BJ (cell line): ENCODE results near the gene TSPAN18. TPM values are rescaled to one million over a fixed set of nuclear protein-coding genes. Genes with fewer than 3 reads are reported as not detected.

Experiments used
- CTCF ChIA-PET: fragments of 350-600 bp; formaldehyde crosslinking; extraction: SDS; loops from one replicate; lab custom pipeline; 2021; ENCODE audit warnings: antibody characterized with exemption, inconsistent platforms; lab: Yijun Ruan, JAX
- POLR2A ChIA-PET: fragments of 300-600 bp; sonication (Branson Sonifier 250); formaldehyde crosslinking; extraction: SDS; loops from one replicate; lab custom pipeline; 2021; ENCODE audit warnings: antibody characterized with exemption; lab: Charles Lee
- DNase-seq: peaks from one replicate; pipeline ENCODE4 v3.0.0-alpha.2; 2011; ENCODE audit warnings: low read depth
- H3K27me3 ChIP-seq: 2 replicates; pipeline ENCODE4 v1.6.0; 2011; ENCODE audit warnings: low read length; ENCODE audit not compliant: control insufficient read depth, insufficient read depth
- H3K36me3 ChIP-seq: 2 replicates; pipeline ENCODE4 v1.5.1; 2011; ENCODE audit warnings: low read length; ENCODE audit not compliant: control insufficient read depth, insufficient read depth
- H3K4me3 ChIP-seq: 2 replicates; pipeline ENCODE4 v1.5.1; 2011; ENCODE audit warnings: low read depth, mild to moderate bottlenecking, control low read depth, low read length
- CTCF ChIP-seq: IDR thresholded peaks from 2 replicates; pipeline ENCODE4 v1.5.1; 2011; ENCODE audit warnings: low read depth, mild to moderate bottlenecking, control low read depth, inconsistent platforms, low read length, moderate library complexity; ENCODE audit not compliant: insufficient read depth
- polyA plus RNA-seq: library from polyadenylated mRNA; depleted of rRNA; stranded (reverse); fragments of >200 nt; gene quantifications from 2 replicates; pipeline ENCODE4 v1.2.3, GENCODE V29; 2011

TSPAN18 gene
- polyA plus RNA-seq, 1 experiment = 0.55 TPM

- ChIA-PET POLR2A (no interaction called here), CTCF (interaction anchor here (1.2 to 2.0 kb wide), 3 partner anchors 9 to 20 kb away, joined by 4 to 5 read pairs (median 4); no protein-coding TSS in a partner anchor)
- H3K4me3 ChIP-seq = no peak overlapping the region
- DNase-seq = no peak
- TF ChIP-seq CTCF = no peak
- H3K36me3 ChIP-seq = no peaks in the 10 kb centered on the region
- peaks cover 11% of the 10 kb centered on the region for H3K27me3 ChIP-seq
These were observed 69.2 kb downstream of the TSPAN18 start for GRCh38 chr11:44795803-44796535.

GRCh38 chr11:44797051-44797450 is 70.3 kb downstream of the TSPAN18 start:
- no peak for TF ChIP-seq CTCF
- POLR2A ChIA-PET = no interaction called here
- H3K4me3 ChIP-seq = no peak overlapping the region
- no peaks in the 10 kb centered on the region for H3K36me3 ChIP-seq
- peaks cover 8% of the 10 kb centered on the region for H3K27me3 ChIP-seq
- CTCF ChIA-PET = no interaction called here
- DNase-seq = no peak

- POLR2A ChIA-PET = no interaction called here
- H3K36me3 ChIP-seq = no peaks in the 10 kb centered on the region
- peaks cover 13% of the 10 kb centered on the region for H3K27me3 ChIP-seq
- no peak for TF ChIP-seq CTCF
- CTCF ChIA-PET = interaction anchor here (1.1 to 1.2 kb wide), 2 partner anchors 22 to 23 kb away, joined by 3 to 5 read pairs; no protein-coding TSS in a partner anchor
- H3K4me3 ChIP-seq = no peak overlapping the region
- DNase-seq = no peak
These were observed 71.3 kb downstream of the TSPAN18 start for GRCh38 chr11:44797886-44798606.

- Histone ChIP-seq H3K27me3 (peaks cover 16% of the 10 kb centered on the region), H3K36me3 (no peaks in the 10 kb centered on the region), H3K4me3 (no peak overlapping the region)
- no peak for TF ChIP-seq CTCF
- DNase-seq = no peak
- ChIA-PET CTCF (interaction anchor here (1.1 to 1.8 kb wide), 3 partner anchors 22 to 96 kb away, joined by 3 to 5 read pairs (median 4); no protein-coding TSS in a partner anchor), POLR2A (interaction anchor here (0.6 kb wide), 1 partner anchor 25 kb away, joined by 3 read pairs; no protein-coding TSS in a partner anchor)
These were observed 71.8 kb downstream of the TSPAN18 start for GRCh38 chr11:44798607-44798972.

- CTCF ChIA-PET = interaction anchor here (1.1 to 1.8 kb wide), 3 partner anchors 23 to 96 kb away, joined by 3 to 5 read pairs (median 4); no protein-coding TSS in a partner anchor
- POLR2A ChIA-PET = interaction anchor here (0.6 kb wide), 1 partner anchor 24 kb away, joined by 3 read pairs; no protein-coding TSS in a partner anchor
- DNase-seq = no peak
These were observed 72.2 kb downstream of the TSPAN18 start for GRCh38 chr11:44799012-44799411.

More at GRCh38 chr11:44799012-44799411, 72.2 kb downstream of the TSPAN18 start:
- no peak for TF ChIP-seq CTCF
- no peak overlapping the region for H3K4me3 ChIP-seq
- no peaks in the 10 kb centered on the region for H3K36me3 ChIP-seq
- H3K27me3 ChIP-seq = peaks cover 19% of the 10 kb centered on the region
